HL-60 (cell line): ENCODE measurements around the gene SETD6.

ENCODE experiments used
- DNase-seq, 2 experiments: peaks; one replicate each; pipeline ENCODE4 v3.0.0-alpha.2; 2010 to 2020; ENCODE audit warnings: low read depth in 1 of 2, low spot score in 1 of 2
- H3K27ac ChIP-seq: fragments of 250-450 bp; sonication (Bioruptor Pico); replicated peaks from 2 replicates; pipeline ENCODE4 v1.5.1; 2020; ENCODE audit warnings: mild to moderate bottlenecking, moderate library complexity
- H3K27me3 ChIP-seq: fragments of 250-450 bp; sonication (Bioruptor Pico); 2 replicates; pipeline ENCODE4 v1.5.1; 2021; ENCODE audit warnings: mild to moderate bottlenecking, moderate library complexity; ENCODE audit not compliant: insufficient read depth, poor library complexity, severe bottlenecking
- H3K4me3 ChIP-seq: replicated peaks from 2 replicates; pipeline ENCODE4 v1.5.1; 2011; ENCODE audit warnings: mild to moderate bottlenecking, control low read depth, low read length; ENCODE audit not compliant: insufficient read depth
- GABPA ChIP-seq: IDR thresholded peaks from 2 replicates; pipeline ENCODE4 v1.6.1; 2012; ENCODE audit warnings: low read depth
- POLR2AphosphoS5 ChIP-seq: IDR thresholded peaks from 2 replicates; pipeline ENCODE4 v1.6.1; 2012; ENCODE audit warnings: low read depth
- SPI1 ChIP-seq: IDR thresholded peaks from 2 replicates; pipeline ENCODE4 v1.6.1; 2012; ENCODE audit warnings: low read depth, mild to moderate bottlenecking, borderline replicate concordance
- TF ChIP-seq, protein P1 (sequence below): IDR thresholded peaks from one replicate; pipeline ENCODE4 v1.5.1; 2011; ENCODE audit warnings: low read length, control low read depth, inconsistent platforms; ENCODE audit not compliant: insufficient read depth
- TF ChIP-seq, protein P2 (sequence below): IDR thresholded peaks from 2 replicates; pipeline ENCODE4 v1.6.1; 2012; ENCODE audit warnings: low read depth; ENCODE audit not compliant: insufficient replicate concordance

The SETD6 gene

DNA sequence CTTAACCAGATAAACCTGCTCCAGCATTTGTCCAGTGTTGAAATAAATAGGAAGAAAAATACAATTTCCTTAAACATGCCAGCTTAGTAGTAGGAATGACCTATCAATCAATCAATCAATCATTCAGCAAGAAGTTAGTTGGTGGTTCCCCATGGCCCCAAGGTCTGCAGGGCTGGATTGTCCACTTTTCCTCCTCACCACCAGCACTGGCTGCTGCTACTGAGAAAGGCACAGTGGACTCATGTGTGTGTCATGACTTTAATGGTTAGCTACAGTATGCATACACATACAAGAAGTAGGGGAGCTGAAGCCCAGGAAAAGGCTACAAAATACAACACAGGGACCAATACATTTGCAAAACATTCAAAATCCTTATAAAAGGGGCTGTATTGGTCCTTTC is 4.4 kb downstream of the SETD6 start:
- H3K4me3 ChIP-seq: no peak overlapping the region
- TF ChIP-seq GABPA (no peak), SPI1 (no peak), POLR2AphosphoS5 (no peak)
- TF ChIP-seq, protein P1, sequence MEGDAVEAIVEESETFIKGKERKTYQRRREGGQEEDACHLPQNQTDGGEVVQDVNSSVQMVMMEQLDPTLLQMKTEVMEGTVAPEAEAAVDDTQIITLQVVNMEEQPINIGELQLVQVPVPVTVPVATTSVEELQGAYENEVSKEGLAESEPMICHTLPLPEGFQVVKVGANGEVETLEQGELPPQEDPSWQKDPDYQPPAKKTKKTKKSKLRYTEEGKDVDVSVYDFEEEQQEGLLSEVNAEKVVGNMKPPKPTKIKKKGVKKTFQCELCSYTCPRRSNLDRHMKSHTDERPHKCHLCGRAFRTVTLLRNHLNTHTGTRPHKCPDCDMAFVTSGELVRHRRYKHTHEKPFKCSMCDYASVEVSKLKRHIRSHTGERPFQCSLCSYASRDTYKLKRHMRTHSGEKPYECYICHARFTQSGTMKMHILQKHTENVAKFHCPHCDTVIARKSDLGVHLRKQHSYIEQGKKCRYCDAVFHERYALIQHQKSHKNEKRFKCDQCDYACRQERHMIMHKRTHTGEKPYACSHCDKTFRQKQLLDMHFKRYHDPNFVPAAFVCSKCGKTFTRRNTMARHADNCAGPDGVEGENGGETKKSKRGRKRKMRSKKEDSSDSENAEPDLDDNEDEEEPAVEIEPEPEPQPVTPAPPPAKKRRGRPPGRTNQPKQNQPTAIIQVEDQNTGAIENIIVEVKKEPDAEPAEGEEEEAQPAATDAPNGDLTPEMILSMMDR: no peak
- TF ChIP-seq, protein P2, sequence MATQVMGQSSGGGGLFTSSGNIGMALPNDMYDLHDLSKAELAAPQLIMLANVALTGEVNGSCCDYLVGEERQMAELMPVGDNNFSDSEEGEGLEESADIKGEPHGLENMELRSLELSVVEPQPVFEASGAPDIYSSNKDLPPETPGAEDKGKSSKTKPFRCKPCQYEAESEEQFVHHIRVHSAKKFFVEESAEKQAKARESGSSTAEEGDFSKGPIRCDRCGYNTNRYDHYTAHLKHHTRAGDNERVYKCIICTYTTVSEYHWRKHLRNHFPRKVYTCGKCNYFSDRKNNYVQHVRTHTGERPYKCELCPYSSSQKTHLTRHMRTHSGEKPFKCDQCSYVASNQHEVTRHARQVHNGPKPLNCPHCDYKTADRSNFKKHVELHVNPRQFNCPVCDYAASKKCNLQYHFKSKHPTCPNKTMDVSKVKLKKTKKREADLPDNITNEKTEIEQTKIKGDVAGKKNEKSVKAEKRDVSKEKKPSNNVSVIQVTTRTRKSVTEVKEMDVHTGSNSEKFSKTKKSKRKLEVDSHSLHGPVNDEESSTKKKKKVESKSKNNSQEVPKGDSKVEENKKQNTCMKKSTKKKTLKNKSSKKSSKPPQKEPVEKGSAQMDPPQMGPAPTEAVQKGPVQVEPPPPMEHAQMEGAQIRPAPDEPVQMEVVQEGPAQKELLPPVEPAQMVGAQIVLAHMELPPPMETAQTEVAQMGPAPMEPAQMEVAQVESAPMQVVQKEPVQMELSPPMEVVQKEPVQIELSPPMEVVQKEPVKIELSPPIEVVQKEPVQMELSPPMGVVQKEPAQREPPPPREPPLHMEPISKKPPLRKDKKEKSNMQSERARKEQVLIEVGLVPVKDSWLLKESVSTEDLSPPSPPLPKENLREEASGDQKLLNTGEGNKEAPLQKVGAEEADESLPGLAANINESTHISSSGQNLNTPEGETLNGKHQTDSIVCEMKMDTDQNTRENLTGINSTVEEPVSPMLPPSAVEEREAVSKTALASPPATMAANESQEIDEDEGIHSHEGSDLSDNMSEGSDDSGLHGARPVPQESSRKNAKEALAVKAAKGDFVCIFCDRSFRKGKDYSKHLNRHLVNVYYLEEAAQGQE: no peak
- DNase-seq: no peak
- H3K27ac ChIP-seq: no peak overlapping the region
- H3K27me3 ChIP-seq: no peaks in the 10 kb centered on the region

DNA sequence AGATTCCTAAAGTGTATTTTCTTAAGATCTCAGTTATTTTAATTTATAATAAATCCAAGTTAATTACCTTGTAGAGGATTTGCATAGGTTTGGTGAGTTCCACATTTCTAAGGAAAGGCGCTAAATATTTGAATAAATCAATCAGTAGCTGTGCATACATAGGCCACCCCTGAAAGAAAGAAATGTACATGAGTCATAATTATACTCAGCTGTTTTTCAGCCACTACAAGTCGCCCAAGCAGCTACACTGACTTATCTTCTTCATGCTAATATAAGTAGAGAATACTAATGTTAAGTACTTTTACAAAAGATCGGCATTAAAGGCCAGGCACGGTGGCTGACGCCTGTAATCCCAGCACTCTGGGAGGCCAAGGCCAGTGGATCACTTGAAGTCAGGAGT is 14.9 kb downstream of the SETD6 start:
- no peak for DNase-seq
- TF ChIP-seq, protein P1: no peak
- no peak for TF ChIP-seq POLR2AphosphoS5
- no peak for TF ChIP-seq SPI1
- TF ChIP-seq, protein P2: no peak
- no peak for TF ChIP-seq GABPA
- Histone ChIP-seq H3K4me3 (no peak overlapping the region), H3K27me3 (no peaks in the 10 kb centered on the region), H3K27ac (no peak overlapping the region)

- DNase-seq: no peak
- Histone ChIP-seq H3K4me3 (no peak overlapping the region), H3K27ac (no peak overlapping the region), H3K27me3 (no peaks in the 10 kb centered on the region)
- TF ChIP-seq, protein P2: no peak
- TF ChIP-seq SPI1 (no peak), POLR2AphosphoS5 (no peak), GABPA (no peak)
- TF ChIP-seq, protein P1: no peak
These were observed 17.1 kb downstream of the SETD6 start for GRCh38 chr16:58532414-58532813.
